Activated naive CD4-positive, alpha-beta T cell treated with Interleukin-2 at 50 U/mL for 16 hours (primary cell): ENCODE data around the gene ASTL.
"Not testable (repeated sequence)": the region's sequence is repeated elsewhere in the genome, so short reads cannot be mapped to it uniquely, and the experiment has no call there.

Experiments used
- DNase-seq: peaks from one replicate; pipeline ENCODE4 v3.0.0-alpha.2; 2020

The ASTL gene

DNA sequence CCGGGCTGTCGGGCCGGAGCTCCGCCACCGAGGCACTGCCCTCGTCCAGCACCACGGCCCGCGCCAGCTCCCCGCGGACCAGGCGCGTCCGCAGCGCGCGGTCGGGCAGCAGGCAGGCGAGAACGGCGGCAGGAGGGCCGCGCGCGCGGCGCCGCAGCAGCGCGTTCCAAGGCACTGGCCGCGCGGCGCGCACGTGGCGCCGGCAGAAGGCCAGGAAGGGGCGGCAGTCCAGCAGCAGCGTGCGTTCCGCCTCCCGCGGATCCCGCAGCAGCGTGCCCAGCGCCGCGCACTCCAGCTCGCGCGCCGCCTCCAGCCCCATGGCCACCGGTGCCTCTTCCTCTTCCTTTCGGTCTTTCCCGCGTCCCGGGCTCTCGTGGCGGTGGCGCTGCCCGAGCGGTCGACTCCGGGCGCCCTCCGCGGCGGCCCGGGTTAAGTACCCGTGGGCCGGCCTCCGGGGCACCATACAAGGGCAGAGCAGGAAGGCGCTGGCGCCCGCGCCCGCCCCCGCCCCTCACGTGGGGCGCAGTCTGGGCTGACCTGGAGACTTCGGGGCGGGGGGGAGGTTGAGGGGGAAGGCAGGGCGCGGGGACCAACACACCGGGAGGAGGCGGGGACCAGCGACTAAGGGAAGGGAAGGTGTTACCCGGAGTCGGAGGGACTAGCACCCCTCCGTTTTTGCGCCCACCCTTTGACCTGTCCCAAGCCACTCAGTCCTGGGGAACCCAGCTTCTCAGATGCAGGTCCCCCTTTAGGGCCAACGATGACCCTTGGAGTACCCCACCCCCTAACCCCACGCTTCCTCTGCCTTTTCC is 6.9 kb upstream of the ASTL start, which contains the start of gene DUSP2:
DUSP2 (minus strand) TSS at position 405 of the 812 bp plus-strand sequence; CDS start at position 319, 86 bp downstream.
- peak; percentile 91 for DNase-seq

DNA sequence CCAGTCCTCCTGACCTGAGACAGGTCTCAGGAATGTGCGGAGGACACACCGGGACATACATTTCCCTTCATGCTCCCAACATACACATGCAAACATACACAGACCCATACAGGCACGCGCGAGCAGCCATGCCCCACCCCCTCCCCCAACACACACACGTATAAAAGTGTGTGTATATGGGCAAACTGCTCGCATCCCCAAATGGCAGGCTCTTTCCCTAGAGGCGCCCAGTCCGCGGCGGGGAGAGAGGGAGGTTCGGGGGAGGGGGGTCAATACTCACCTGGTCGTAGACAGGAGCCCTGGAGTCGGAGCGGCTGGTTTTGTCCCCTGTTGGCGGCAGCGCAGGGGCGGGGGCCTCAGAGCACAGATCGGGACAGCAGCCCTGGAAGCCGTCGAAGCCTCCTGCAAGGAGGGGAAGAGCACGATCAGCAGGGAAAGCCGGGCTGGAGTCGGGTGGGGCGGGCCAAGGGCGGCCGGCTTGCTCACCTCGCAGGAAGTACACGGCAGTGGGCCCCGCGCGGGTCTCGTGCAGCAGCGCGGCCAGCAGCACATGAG is 6.3 kb upstream of the ASTL start:
- peak; percentile 57 for DNase-seq

DNA sequence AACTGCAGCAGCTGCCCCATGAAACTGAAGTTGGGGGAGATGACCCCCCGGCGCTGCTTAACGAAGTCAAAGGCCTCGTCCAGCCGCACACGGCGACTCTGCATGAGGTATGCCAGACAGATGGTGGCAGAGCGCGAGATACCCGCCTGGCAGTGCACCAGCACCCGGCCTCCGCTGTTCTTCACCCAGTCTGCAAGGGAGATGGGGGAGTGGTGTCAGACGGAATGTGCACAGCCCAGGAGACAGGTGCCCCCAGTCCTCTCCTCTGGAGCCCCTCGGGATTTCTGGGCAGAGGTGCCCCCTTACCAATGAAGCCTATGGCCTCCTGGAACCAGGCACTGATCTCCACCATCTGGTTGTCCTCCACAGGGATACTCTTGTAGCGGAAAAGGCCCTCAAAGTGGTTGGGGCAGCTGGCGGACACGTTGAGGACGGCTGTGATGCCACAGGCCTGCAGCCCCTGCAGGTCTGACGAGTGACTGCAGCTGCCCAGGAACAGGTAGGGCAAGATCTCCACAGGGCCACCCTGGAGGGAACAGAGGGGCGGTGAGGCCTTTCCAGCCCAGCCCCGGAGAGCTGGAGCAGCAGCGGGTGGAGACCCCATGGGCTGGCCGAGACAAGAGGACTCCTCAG is 5.7 kb upstream of the ASTL start:
- peak; percentile 48 for DNase-seq

DNA sequence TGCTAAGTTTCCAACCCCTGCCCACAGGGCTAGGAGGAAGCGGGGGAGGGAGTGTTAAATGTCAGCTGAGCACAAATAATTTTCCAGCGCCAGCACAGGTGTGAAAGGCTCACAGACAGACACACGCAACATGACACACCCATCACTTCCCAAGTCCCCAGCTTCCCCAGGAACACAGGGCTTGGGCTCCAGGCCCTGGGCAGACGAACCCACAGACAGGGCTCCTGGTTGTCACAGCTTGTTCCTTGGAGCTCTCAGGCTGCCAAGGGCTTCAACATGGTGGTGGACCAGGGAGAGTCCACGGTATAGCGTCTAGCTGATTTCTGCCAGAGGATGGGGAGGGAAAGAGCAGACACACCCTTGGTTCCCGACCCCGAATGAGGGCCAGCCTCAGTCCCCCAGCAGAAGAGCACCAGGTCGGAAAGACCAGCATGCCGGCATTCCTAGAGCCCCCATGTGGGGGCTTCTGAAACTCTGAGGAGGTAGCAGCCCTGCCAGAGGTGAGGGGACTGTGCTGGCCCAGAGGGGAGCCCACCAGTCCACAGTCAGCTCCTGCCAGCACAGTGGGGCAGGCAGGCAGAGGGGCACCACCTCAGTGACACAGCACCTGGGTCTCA is 5.0 kb upstream of the ASTL start:
- peak; percentile 45 for DNase-seq

DNA sequence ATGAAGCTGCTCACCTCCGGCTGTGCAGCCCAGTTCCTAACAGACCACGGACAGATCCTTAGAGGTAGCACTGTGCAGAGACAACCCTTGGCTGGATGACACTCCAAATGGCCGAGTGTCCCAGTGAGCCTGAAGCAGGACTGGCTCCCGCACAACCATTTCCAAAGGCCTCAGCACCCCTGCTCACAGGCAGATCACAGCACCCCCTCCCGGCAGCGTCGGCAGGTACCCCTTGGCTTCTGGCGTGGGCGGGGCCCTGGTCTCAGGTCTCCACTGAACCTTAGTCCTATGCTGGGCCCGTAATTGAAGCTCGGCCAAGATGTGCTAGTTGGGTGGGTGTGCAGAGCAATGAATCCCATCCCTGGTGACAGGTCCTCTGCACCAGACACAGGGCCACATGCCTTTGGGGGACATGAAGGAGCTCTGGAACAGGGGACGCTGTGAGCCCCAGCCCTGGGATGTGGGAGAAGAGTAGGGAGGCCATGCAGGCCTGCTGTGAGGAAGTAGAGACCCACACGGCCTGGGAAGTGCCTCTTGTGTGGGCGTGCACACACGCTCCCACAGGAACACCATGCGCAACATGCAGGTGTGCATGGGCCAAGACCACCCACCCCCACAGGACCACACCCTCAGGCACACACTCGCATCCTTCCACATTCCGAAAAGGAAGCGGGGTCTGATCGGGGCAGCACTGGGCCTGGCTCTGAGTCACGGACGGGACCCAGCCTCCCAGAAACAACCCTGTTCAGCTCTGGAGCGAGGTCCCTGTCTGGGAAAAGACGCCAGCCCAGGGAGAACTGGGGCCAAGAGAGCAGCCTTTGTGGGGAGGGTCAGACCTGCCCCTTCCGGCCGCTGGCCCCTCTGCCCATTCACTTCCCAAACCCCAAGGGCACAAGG is 4.2 kb upstream of the ASTL start:
- peak; percentile 80 for DNase-seq

DNA sequence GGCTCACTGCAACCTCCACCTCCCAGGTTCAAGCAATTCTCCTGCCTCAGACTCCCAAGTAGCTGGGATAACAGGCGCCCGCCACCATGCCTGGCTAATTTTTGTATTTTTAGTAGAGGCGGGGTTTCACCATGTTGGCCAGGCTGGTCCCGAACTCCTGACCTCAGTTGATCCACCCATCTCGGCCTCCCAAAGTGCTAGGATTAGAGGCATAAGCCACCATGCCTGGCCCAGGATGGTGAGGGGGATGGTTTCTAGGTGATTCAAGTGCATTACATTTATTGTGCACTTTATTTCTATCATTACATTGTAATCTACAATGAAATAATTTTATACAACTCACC is 3.3 kb upstream of the ASTL start:
- DNase-seq, result not testable (repeated sequence)

DNA sequence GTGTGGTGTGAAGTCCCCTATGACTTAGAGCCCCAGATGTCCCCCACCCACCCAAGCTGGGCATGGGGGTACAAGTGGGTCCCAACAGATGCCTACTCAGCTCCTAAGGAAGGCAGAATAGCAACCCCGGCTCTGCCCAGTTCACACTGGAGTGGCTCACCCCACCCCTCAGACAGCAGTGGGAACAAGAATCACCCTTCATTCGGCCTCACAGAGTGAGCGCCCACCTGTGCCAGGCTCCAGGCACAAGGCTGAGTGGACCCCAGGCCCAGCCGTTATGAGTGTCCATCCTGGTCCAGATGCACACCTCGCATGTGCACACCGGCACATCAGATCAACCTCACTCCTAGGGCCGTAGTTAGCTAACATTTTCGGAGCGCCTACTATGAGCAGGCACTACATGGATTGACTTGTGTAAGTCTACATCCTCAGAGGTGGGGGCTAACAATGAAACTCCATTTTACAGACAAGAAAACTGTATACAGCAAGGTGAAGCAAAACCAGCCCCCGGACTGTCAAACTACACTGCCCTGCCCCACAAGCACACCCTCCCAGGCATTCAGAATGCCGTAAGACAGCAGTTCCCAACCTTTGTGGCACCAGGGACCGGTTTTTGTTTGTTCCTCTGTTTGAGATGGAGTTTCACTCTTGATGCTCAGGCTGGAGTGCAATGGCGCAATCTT is 2.8 kb upstream of the ASTL start:
- no peak for DNase-seq

DNA sequence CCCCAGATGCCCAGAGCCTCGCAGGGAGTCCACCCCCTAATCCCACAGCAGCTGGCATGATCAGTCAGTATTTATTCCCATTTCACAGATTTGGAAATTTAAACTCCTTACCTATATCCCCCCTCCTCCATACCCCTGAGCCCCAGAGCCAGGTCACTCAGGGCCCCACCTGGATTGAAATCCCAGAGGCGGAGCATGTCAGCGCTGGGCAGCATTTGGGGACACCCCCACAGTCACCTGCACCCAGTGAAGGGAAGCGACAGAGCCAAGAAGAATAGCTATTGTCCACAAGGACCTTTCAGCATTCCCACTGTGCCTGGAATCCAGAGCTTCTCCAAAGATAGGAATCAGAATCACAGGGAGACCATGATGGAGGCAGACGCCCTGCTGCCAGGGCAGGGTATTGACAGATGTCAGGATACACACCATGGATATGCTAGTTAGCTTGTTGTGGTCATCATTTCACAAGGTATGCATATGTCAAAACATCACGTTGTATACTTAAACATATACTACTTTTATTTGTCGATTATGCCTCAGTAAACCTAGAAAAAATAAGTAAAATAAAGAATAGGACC is 968 bp upstream of the ASTL start:
- no peak for DNase-seq

DNA sequence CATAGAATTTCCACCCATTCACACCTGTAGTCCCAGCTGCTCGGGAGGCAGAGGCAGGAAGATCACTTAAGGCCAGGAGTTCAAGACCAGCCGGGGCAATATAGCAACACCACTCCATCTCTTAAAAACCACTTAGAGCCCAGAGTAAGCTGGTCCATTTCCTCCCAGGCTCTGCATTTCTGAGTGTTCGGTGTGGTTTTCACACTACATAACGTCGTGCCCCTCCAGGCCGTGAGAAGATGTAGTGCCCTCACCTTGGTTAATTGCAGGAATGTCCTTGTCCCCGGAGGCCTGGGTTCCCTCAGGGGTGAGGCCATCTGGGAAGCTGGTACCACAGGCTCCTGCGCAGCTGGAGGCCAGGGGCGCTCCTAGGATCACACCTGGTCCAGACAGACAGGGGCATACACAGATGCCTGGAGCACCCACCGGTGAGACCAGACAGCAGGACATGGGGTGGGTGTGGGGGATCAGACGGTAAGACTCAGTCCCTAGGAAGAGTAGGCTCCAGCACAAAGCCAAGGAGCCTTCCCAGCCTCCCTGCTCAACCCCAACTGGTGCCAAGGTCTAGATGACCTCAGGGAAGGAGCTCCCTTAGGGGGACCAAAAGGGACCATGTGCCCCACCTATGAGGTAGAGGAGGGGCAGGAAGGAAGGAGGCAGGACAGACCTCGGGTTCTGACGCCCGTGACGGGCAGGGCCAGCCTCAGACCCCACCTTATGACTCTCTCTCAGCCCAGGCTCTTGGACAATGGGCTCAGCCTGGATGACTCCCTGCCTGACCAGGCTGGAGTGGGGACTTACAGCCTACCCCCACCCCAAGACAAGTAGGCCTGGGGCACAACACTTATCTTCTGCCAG is 752 bp downstream of the ASTL start:
- no peak for DNase-seq

DNA sequence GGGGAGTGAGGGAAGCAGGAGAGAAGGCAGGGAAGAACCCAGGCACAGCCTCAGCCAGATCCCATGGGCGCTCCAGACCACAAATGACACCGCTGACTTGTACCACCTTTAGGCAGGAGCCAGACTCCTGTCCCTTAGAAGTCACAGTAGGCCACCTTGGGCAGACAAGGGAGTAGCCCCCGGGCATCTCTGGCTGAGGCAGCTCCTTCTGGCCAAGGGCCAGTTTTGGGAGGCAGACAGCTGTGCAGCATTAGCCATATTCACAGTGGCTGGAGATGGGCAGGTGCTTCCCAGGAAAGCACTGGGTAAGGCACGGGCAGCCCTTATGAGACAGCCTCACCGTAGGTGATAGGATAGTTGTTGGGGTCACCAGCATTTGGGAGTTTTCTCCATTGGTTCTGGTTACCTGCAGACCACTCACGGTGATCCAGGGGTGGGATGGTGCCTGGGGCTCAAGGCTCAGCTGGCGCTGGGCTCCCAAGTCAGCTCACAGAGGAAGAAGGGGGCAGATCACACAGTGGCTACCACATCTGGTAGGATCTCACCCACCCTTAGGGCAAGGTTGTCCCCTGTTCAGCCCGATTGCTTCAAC is 2.1 kb downstream of the ASTL start:
- DNase-seq, result no peak

DNA sequence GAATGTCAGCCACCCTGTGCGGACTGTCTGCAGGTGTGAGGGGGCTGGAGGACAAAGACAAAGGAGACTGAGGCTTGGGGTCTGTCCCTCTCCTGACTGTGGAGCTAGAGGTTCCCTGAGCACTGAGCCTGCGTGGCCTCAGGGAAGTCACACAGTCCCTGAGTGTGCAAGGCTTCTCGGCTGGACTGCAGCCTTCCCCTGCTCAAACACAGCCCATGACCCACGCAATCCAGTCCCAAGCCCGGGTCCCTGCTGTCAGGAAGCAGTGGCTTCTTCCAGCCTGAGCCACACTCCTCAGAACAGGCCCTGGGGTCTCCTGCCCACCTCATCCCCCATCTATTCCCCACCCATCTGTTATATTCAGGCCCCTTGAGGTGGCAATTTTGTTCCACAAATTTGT is 2.7 kb downstream of the ASTL start:
- DNase-seq, result no peak

DNA sequence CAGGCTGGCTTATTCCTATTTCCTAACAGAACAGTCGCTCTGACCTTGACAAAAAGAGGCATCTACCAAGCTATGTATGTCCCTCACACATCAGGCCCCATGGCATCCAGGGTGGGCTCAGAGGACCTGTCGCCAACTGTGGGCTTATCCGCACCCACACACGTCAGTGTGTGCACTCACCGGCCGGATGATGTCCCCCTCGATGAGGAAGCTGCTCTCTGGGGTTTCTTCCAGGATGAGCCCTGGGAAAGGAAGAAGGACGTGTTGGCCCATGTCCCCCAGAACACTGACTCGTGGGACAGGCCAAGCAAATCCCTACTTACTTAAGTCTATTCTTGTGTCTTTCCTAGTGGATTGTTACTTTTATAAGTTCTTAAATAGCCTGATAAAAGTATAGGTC is 3.1 kb downstream of the ASTL start:
- no peak for DNase-seq

DNA sequence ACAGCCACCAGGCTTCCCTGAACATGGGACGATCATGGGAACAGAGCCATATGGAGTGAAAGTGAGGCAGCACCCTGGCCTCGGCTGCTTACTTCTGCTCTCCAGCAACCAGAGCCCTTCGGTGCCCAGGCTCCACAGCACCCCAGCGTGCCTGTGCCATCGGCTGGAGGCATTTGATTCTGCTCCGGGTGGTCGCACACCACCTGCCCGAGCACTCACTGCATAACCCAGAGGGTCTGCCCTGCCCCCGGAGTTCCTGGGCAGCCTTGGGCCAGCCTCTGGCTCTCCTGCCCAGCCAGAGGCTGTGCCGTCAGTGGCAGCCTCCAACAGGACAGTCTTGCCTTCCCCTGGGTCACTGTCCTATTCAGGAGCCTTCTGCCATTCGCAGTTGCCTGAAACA is 3.9 kb downstream of the ASTL start:
- DNase-seq, result no peak

DNA sequence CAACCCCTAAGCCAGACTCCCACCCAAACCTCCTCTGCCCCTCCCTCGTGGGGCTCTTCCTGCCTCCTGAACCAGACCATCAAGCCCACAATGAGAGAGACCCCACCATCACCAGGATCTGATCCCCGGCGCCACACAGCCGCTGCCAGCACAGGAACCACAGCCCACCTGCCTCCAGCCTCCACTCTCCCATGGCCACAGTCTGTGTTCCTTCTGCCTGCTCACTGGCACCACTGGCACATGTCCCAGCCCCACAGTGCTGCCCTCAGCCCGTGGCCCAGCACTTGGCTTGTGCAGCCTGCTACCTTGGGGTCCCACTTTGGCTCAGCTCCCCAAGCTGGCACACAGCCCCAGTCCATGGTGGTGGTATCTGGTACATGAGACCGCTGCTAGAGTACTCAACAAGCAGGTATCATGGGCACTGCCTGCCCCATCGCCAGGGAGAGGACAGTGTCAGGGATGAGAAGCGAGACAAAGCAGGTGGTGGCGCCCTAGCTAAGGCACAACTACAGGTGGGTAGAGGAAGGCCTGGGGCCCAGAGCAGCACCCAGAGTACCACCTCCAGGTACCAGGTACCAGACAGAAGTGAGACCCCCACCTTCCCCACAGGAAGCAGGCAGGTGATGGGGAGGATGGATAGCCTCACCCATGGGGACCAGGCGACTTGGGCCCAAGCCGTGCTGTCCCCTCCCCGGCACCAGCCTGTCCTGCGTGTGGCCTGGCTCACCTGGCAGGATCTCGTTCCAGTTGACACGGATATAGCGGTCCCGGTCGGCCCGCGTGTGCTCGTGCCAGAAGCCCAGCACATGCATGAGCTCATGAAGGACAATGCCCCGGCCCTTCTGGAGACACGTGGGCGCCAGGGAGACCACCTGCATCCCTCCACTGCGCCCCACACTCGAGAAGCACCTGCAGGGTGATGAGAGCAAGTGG is 6.2 kb downstream of the ASTL start:
- DNase-seq, result no peak

DNA sequence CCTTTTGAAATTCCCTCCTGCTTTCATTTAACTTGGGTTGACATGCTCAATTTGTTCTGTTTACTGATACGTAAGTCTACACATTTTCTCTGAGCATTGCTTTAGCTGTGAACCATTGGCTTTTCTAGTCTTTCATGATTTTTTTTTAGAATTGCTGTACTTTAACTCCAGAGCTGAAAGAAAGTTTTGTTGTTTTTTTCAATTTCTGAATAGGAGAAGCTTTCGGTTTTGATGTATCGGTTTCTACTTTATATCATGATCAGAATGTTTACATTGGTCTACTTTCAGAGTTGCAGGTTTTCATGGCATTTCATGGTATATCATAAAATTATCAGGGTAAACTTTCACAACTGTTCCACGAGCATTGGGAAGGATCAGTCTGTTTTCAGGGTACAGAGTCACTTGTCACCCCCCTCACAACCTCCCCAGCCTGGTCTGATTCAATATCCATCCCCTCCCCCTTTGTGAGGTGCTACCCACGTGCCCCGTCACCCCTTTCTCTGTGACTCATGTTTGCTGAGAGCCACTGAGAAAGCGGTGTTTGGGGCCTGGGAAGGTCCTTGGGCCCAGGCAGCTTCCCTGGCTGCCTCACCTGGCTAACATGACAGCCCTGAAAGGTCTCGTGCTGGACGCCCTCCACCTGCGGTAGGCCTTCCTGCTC is 7.0 kb downstream of the ASTL start:
- peak; percentile 58 for DNase-seq

DNA sequence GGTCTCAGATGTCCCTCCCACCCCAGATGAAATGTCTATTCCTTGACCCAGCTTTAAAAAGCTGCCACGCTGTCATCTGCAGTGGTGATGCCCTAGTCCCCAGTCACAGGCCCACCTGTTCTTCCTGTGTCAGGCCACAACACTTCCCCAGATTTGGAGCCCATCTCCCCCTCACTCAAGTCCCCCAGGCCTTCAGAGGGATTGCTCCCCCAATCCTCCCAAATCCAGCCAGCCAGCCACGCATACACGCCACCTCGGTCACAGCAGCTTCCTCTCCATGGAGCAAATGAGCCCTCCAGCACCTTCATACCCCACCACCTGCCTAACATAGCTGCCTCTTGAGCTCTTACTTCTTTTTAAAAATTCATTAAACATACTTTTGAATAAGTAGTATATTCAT is 7.8 kb downstream of the ASTL start:
- DNase-seq, result no peak

DNA sequence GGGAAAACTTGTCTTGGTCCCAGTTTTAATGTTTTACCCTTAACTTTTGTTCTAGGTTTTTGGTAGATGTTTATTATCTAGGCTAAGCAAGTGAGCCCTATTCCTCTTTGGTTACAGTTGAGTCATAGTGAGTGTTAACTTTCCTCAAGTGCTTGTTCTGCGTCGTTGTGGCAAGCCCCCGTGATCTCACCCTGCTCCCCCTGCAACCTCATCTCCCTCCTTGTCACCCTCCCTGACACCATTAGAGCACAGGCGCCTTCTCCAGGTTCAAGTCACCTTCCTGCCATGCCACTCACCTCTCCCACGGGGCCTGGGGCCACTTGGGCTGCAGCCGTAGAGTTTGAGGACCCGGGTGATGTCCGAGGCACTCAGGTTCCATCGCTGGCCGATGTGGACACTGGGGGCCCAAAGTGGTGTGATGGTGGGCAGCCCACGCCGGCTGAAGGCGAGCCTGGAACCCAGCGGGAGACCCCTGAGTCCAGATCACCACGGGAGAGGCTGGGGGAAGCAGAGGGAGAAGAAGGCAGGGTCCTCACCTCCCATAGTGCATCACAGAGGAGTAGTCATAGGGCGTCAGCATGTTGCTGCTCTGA is 8.7 kb downstream of the ASTL start:
- DNase-seq, result no peak

DNA sequence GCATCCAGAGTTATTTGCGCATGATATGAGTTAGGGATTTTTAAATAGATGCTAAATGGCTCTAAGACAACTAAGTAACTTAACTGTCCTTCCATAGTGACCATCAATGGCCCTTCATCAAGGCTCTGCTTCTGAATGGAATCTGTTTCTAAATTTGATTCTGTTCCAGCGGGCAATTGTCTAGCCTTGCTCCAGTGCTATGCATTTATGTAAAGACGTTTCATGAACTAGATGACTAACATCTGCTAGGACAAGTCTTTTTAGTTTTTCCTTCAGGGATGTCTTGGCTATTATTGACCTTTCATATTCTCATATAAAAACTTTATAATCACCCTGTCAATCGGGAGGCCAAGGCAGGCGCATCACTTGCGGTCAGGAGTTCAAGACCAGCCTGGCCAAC is 9.8 kb downstream of the ASTL start:
- DNase-seq, result no peak
